ENCODE data around the gene RARRES2. TPM values are rescaled to one million over a fixed set of nuclear protein-coding genes. Genes with fewer than 3 reads are reported as not detected.
A peak's percentile ranks its signal among the peaks of the same experiment; 100 is the strongest.

Gene RARRES2
- total RNA-seq, 2 donors from 2014 or later: 86.7 to 122 TPM

- Histone ChIP-seq H3K36me3 (no peaks in the 10 kb centered on the region), H3K27me3 (no peaks in the 10 kb centered on the region), H3K9me3 (no peaks in the 10 kb centered on the region), H3K4me1 (peaks cover 9% of the 10 kb centered on the region), H3K9ac (ENCODE audit: low read depth in 2 of 2, low read length in 2 of 2) (no peak overlapping the region), H3K4me3 (no peak overlapping the region), H3K27ac (no peak overlapping the region)
- intact Hi-C loops (cut with DNase I): no loop called here
- no peak for TF ChIP-seq CTCF (IDR thresholded peaks at IDR 0.05)
- DNase-seq: no peak
Observed at GRCh38 chr7:150343225-150343624, 1.8 kb upstream of the RARRES2 start.

- intact Hi-C loops (cut with DNase I): no loop called here
- no peak overlapping the region for H3K9ac ChIP-seq (ENCODE audit: low read depth in 2 of 2, low read length in 2 of 2)
Observed at GRCh38 chr7:150342121-150342408, 636 bp upstream of the RARRES2 start.

GRCh38 chr7:150340875-150341262, 560 bp downstream of the RARRES2 start:
- intact Hi-C loops (cut with DNase I): no loop called here
- no peak for DNase-seq
- peaks cover 19% of the 10 kb centered on the region for H3K4me1 ChIP-seq

More at GRCh38 chr7:150342121-150342408, 636 bp upstream of the RARRES2 start:
- Histone ChIP-seq H3K27ac (no peak overlapping the region), H3K9me3 (no peaks in the 10 kb centered on the region), H3K27me3 (no peaks in the 10 kb centered on the region), H3K4me1 (peaks cover 17% of the 10 kb centered on the region), H3K4me3 (no peak overlapping the region), H3K36me3 (no peaks in the 10 kb centered on the region)
- DNase-seq: no peak
- TF ChIP-seq CTCF (IDR thresholded peaks at IDR 0.05): no peak

GRCh38 chr7:150340024-150340749, 1.2 kb downstream of the RARRES2 start:
- H3K4me3 ChIP-seq: peak overlapping the region; percentile 43
- H3K27ac ChIP-seq: peak overlapping the region; percentile 65
- H3K36me3 ChIP-seq: no peaks in the 10 kb centered on the region
- TF ChIP-seq CTCF (IDR thresholded peaks at IDR 0.05): no peak
- H3K27me3 ChIP-seq: no peaks in the 10 kb centered on the region
- peaks cover 19% of the 10 kb centered on the region for H3K4me1 ChIP-seq
- peak; percentile 63 for DNase-seq
- no peaks in the 10 kb centered on the region for H3K9me3 ChIP-seq
- intact Hi-C loops (cut with DNase I): no loop called here
- peak overlapping the region; percentile 12 to 58 for H3K9ac ChIP-seq (ENCODE audit: low read depth in 2 of 2, low read length in 2 of 2)

More at GRCh38 chr7:150340875-150341262, 560 bp downstream of the RARRES2 start:
- no peak for TF ChIP-seq CTCF (IDR thresholded peaks at IDR 0.05)
- H3K9me3 ChIP-seq: no peaks in the 10 kb centered on the region
- peak overlapping the region; percentile 65 for H3K27ac ChIP-seq
- H3K36me3 ChIP-seq: no peaks in the 10 kb centered on the region
- peak overlapping the region; percentile 43 for H3K4me3 ChIP-seq
- H3K27me3 ChIP-seq: no peaks in the 10 kb centered on the region
- H3K9ac ChIP-seq (ENCODE audit: low read depth in 2 of 2, low read length in 2 of 2): peak overlapping the region; percentile 65 to 66

- no peak for DNase-seq
- peaks cover 19% of the 10 kb centered on the region for H3K4me1 ChIP-seq
- no peaks in the 10 kb centered on the region for H3K36me3 ChIP-seq
- peak overlapping the region; percentile 43 for H3K4me3 ChIP-seq
- H3K9ac ChIP-seq (ENCODE audit: low read depth in 2 of 2, low read length in 2 of 2): peak overlapping the region; percentile 12 to 53
- intact Hi-C loops (cut with DNase I): no loop called here
- peak overlapping the region; percentile 65 for H3K27ac ChIP-seq
- H3K9me3 ChIP-seq: no peaks in the 10 kb centered on the region
- no peak for TF ChIP-seq CTCF (IDR thresholded peaks at IDR 0.05)
- no peaks in the 10 kb centered on the region for H3K27me3 ChIP-seq
Observed at GRCh38 chr7:150339409-150339809, 2.0 kb downstream of the RARRES2 start.
